K562 (cell line): ENCODE results near the gene FBXW8.

Experiments
- CEBPG ChIP-seq, 3 experiments: fragments of 200-800 bp in 1 of 3; sonication (Bioruptor generic) in 1 of 3; sonication (generic) in 1 of 3; formaldehyde crosslinking in 1 of 3; IDR thresholded peaks in 2 of 3; conservative IDR thresholded peaks in 1 of 3; 2 replicates each; pipeline versions ENCODE4 v1.6.1 to v1.8.0; 2016 to 2022; ENCODE audit warnings: missing compliant biosample characterization in 2 of 3, missing genetic modification characterization in 2 of 3, mild to moderate bottlenecking in 1 of 3, missing genetic modification reagents in 1 of 3
- EGR1 ChIP-seq: fragments of 450-650 bp; conservative IDR thresholded peaks from 2 replicates; pipeline ENCODE4 v1.6.1; 2017; ENCODE audit warnings: mild to moderate bottlenecking
- FOXK1 ChIP-seq: sonication (generic); formaldehyde crosslinking; IDR thresholded peaks from 2 replicates; pipeline ENCODE4 v1.8.0; 2022; ENCODE audit warnings: missing genetic modification reagents, mild to moderate bottlenecking, borderline replicate concordance
- IRF1 ChIP-seq: sonication (generic); formaldehyde crosslinking; IDR thresholded peaks from 2 replicates; pipeline ENCODE4 v1.8.0; 2022; ENCODE audit warnings: missing genetic modification reagents, mild to moderate bottlenecking, borderline replicate concordance
- JUN ChIP-seq, 2 experiments: sonication (generic) in 1 of 2; formaldehyde crosslinking in 1 of 2; IDR thresholded peaks; 2 replicates each; pipeline versions ENCODE4 v1.6.1 to v1.8.0; 2012 to 2022; ENCODE audit warnings: borderline replicate concordance in 2 of 2, mild to moderate bottlenecking in 2 of 2, improper control_type of control experiment in 1 of 2, low read depth in 1 of 2, low read length in 1 of 2, missing genetic modification reagents in 1 of 2
- MTF1 ChIP-seq: fragments of 250-450 bp; sonication (Bioruptor Pico); IDR thresholded peaks from 2 replicates; pipeline ENCODE4 v1.9.0; 2021; ENCODE audit warnings: moderate library complexity, mild to moderate bottlenecking, inconsistent platforms, borderline replicate concordance
- NFE2 ChIP-seq: IDR thresholded peaks from 2 replicates; pipeline ENCODE4 v1.6.1; 2014; ENCODE audit warnings: antibody characterized with exemption, low read depth
- NRF1 ChIP-seq, 2 experiments: fragments of 450-650 bp; IDR thresholded peaks in 1 of 2; conservative IDR thresholded peaks in 1 of 2; 2 replicates each; pipeline ENCODE4 v1.6.1; 2014; ENCODE audit warnings: mild to moderate bottlenecking in 2 of 2
- POLR2AphosphoS5 ChIP-seq: IDR thresholded peaks from 2 replicates; pipeline ENCODE4 v1.6.1; 2011; ENCODE audit warnings: mild to moderate bottlenecking, low read depth, low read length, moderate library complexity; ENCODE audit not compliant: control insufficient read depth, insufficient read depth
- RNF219 ChIP-seq: fragments of 250-450 bp; sonication (Bioruptor Pico); IDR thresholded peaks from 2 replicates; pipeline ENCODE4 v1.5.0; 2022; ENCODE audit warnings: mild to moderate bottlenecking
- RUNX1 ChIP-seq: sonication (generic); IDR thresholded peaks from 2 replicates; pipeline ENCODE4 v1.6.1; 2016; ENCODE audit warnings: antibody characterized with exemption, low read depth
- SIX5 ChIP-seq, 2 experiments: IDR thresholded peaks; 2 replicates each; pipeline ENCODE4 v1.6.1; 2011; ENCODE audit warnings: low read length in 2 of 2, borderline replicate concordance in 1 of 2, low read depth in 1 of 2, mild to moderate bottlenecking in 1 of 2, moderate library complexity in 1 of 2; ENCODE audit not compliant: insufficient read depth in 1 of 2

- TF ChIP-seq POLR2AphosphoS5, result no peak
- no peak for TF ChIP-seq MTF1 (CRISPR knock-in tag)
- TF ChIP-seq SIX5 (IDR thresholded peaks at IDR 0.05; ENCODE audit: borderline replicate concordance in 1 of 2, insufficient read depth in 1 of 2, low read depth in 1 of 2, low read length in 2 of 2), result no peak
- TF ChIP-seq JUN (IDR thresholded peaks at IDR 0.05; ENCODE audit: borderline replicate concordance, low read depth, low read length), result no peak
- TF ChIP-seq JUN (CRISPR knock-in tag; IDR thresholded peaks at IDR 0.05; ENCODE audit: borderline replicate concordance), result no peak
- TF ChIP-seq NFE2, result no peak
- TF ChIP-seq FOXK1, result no peak
- peak; percentile 48 for TF ChIP-seq EGR1
- no peak for TF ChIP-seq CEBPG (CRISPR knock-in tag; IDR thresholded peaks at IDR 0.05)
- TF ChIP-seq CEBPG (tag; conservative IDR thresholded peaks at IDR 0.05 in 1 of 2, IDR thresholded peaks at IDR 0.05 in 1 of 2), result no peak
- TF ChIP-seq RUNX1, result no peak
- TF ChIP-seq NRF1 (conservative IDR thresholded peaks at IDR 0.05 in 1 of 2, IDR thresholded peaks at IDR 0.05 in 1 of 2), result no peak
- no peak for TF ChIP-seq IRF1 (CRISPR knock-in tag)
- TF ChIP-seq RNF219 (CRISPR knock-in tag), result no peak
These were observed 123.5 kb downstream of the FBXW8 start for GRCh38 chr12:117034249-117034648.
